Neural cell (in vitro differentiated cells): Measurements from ENCODE around the gene RAB3B. TPM values are rescaled to one million over a fixed set of nuclear protein-coding genes. Genes with fewer than 3 reads are reported as not detected.
A peak's percentile ranks its signal among the peaks of the same experiment; 100 is the strongest.

Source experiments
- H2AFZ ChIP-seq: fragments of 200-600, 300-800 bp; sonication (generic), shearing (Covaris generic); 2 replicates; pipeline ENCODE4 v1.6.0; 2014; ENCODE audit warnings: low read depth, mild to moderate bottlenecking, antibody characterized with exemption, low read length, moderate library complexity
- H3F3A ChIP-seq: fragments of 200-600 bp; shearing (Covaris generic); 2 replicates; pipeline ENCODE4 v1.6.1; 2016; ENCODE audit warnings: mild to moderate bottlenecking, moderate library complexity, mixed read lengths, antibody characterized with exemption, low read length; ENCODE audit not compliant: insufficient read depth, poor library complexity, severe bottlenecking
- H3K27ac ChIP-seq: fragments of 200-600, 300-800 bp; sonication (generic), shearing (Covaris generic); 2 replicates; pipeline ENCODE4 v1.5.1; 2014; ENCODE audit warnings: mild to moderate bottlenecking, low read length, moderate library complexity
- H3K27me3 ChIP-seq: fragments of 300-800, 200-600 bp; sonication (generic), shearing (Covaris generic); 2 replicates; pipeline ENCODE4 v1.6.0; 2014; ENCODE audit warnings: mild to moderate bottlenecking, low read depth, low read length, moderate library complexity; ENCODE audit not compliant: insufficient read depth
- H3K36me3 ChIP-seq: fragments of 300-800, 200-600 bp; sonication (generic), shearing (Covaris generic); 2 replicates; pipeline ENCODE4 v1.5.1; 2014; ENCODE audit warnings: mild to moderate bottlenecking, antibody characterized with exemption, low read length, moderate library complexity; ENCODE audit not compliant: insufficient read depth
- H3K4me2 ChIP-seq: fragments of 300-800, 200-600 bp; sonication (generic), shearing (Covaris generic); 2 replicates; pipeline ENCODE4 v1.6.0; 2014; ENCODE audit warnings: mild to moderate bottlenecking, low read length
- H3K4me3 ChIP-seq: fragments of 300-800, 200-600 bp; sonication (generic), shearing (Covaris generic); 2 replicates; pipeline ENCODE4 v1.5.1; 2014; ENCODE audit warnings: mild to moderate bottlenecking, low read length, moderate library complexity
- H3K79me2 ChIP-seq: fragments of 200-600 bp; shearing (Covaris generic); replicated peaks from 2 replicates; pipeline ENCODE4 v1.6.0; 2014; ENCODE audit warnings: mild to moderate bottlenecking, low read length, moderate library complexity; ENCODE audit not compliant: insufficient read depth
- H3K9ac ChIP-seq: fragments of 300-800, 200-600 bp; sonication (generic), shearing (Covaris generic); 2 replicates; pipeline ENCODE4 v1.6.1; 2016; ENCODE audit warnings: mild to moderate bottlenecking, low read length, mixed read lengths
- H3K9me2 ChIP-seq: fragments of 200-600 bp; shearing (Covaris generic); 2 replicates; pipeline ENCODE4 v1.6.1; 2016; ENCODE audit warnings: mild to moderate bottlenecking, low read length, mixed read lengths; ENCODE audit not compliant: insufficient read depth
- H3K9me3 ChIP-seq: fragments of 200-600, 300-800 bp; sonication (generic), shearing (Covaris generic); 2 replicates; pipeline ENCODE4 v1.6.1; 2016; ENCODE audit warnings: mild to moderate bottlenecking, mixed run types, low read length, moderate library complexity, mixed read lengths
- H4K20me1 ChIP-seq: fragments of 200-600 bp; shearing (Covaris generic); 2 replicates; pipeline ENCODE4 v1.6.1; 2016; ENCODE audit warnings: mild to moderate bottlenecking, mixed run types; ENCODE audit not compliant: insufficient read depth
- CTCF ChIP-seq: fragments of 450-650 bp; IDR thresholded peaks from 2 replicates; pipeline ENCODE4 v1.5.1; 2014; ENCODE audit warnings: antibody characterized with exemption, mild to moderate bottlenecking, moderate library complexity; ENCODE audit not compliant: poor library complexity, severe bottlenecking
- EP300 ChIP-seq: fragments of 450-650 bp; conservative IDR thresholded peaks from 2 replicates; pipeline ENCODE4 v1.6.1; 2014; ENCODE audit warnings: antibody characterized with exemption, mild to moderate bottlenecking, moderate library complexity; ENCODE audit not compliant: poor library complexity, severe bottlenecking
- EZH2 ChIP-seq: fragments of 200-600, 300-800 bp; shearing (Covaris generic), sonication (generic); IDR thresholded peaks from 2 replicates; pipeline ENCODE4 v1.6.1; 2014; ENCODE audit warnings: antibody characterized with exemption, low read length, borderline replicate concordance, mild to moderate bottlenecking; ENCODE audit not compliant: insufficient read depth, poor library complexity, severe bottlenecking
- MXI1 ChIP-seq: fragments of 450-650 bp; conservative IDR thresholded peaks from 2 replicates; pipeline ENCODE4 v1.6.1; 2014; ENCODE audit warnings: antibody characterized with exemption, mild to moderate bottlenecking; ENCODE audit not compliant: poor library complexity, severe bottlenecking
- POLR2AphosphoS5 ChIP-seq: IDR thresholded peaks from 2 replicates; pipeline ENCODE4 v1.6.1; 2012
- RAD21 ChIP-seq: fragments of 450-650 bp; conservative IDR thresholded peaks from 2 replicates; pipeline ENCODE4 v1.6.1; 2014; ENCODE audit warnings: antibody characterized with exemption, mild to moderate bottlenecking, moderate library complexity
- REST ChIP-seq: IDR thresholded peaks from 2 replicates; pipeline ENCODE4 v1.6.1; 2012; ENCODE audit warnings: borderline replicate concordance
- SMC3 ChIP-seq: fragments of 450-650 bp; conservative IDR thresholded peaks from 2 replicates; pipeline ENCODE4 v1.6.1; 2014; ENCODE audit warnings: antibody characterized with exemption, mild to moderate bottlenecking, moderate library complexity; ENCODE audit not compliant: poor library complexity
- TAF1 ChIP-seq: IDR thresholded peaks from 2 replicates; pipeline ENCODE4 v1.6.1; 2012; ENCODE audit warnings: low read depth
- polyA plus RNA-seq: library from polyadenylated mRNA; depleted of rRNA; stranded (reverse); fragments of >200 nt; gene quantifications from 2 replicates; pipeline ENCODE4 v1.2.3, GENCODE V29; 2014

Gene RAB3B
- polyA plus RNA-seq, 1 donor from 2014 or later = 15.0 TPM

GRCh38 chr1:51915951-51916350 lies 74.5 kb downstream of the RAB3B start:
- Histone ChIP-seq H2AFZ (no peak overlapping the region), H3K4me2 (no peak overlapping the region), H3F3A (no peaks in the 10 kb centered on the region), H3K27me3 (no peaks in the 10 kb centered on the region), H3K9me3 (no peaks in the 10 kb centered on the region), H3K9ac (no peak overlapping the region), H4K20me1 (no peaks in the 10 kb centered on the region), H3K4me3 (no peak overlapping the region), H3K36me3 (no peaks in the 10 kb centered on the region), H3K9me2 (no peaks in the 10 kb centered on the region), H3K27ac (peak overlapping the region; percentile 6), H3K79me2 (no peaks in the 10 kb centered on the region)
- TF ChIP-seq REST = no peak
- TF ChIP-seq EZH2 = no peak
- no peak for TF ChIP-seq RAD21
- TF ChIP-seq TAF1 = no peak
- no peak for TF ChIP-seq SMC3
- TF ChIP-seq POLR2AphosphoS5 = peak; percentile 34
- TF ChIP-seq MXI1 = no peak

GRCh38 chr1:51912881-51913280 lies 77.6 kb downstream of the RAB3B start:
- Histone ChIP-seq H4K20me1 (no peaks in the 10 kb centered on the region), H3K27me3 (no peaks in the 10 kb centered on the region), H3K9ac (no peak overlapping the region), H3K4me3 (no peak overlapping the region), H3K4me2 (no peak overlapping the region), H3K27ac (no peak overlapping the region), H2AFZ (no peak overlapping the region), H3K36me3 (no peaks in the 10 kb centered on the region), H3K79me2 (no peaks in the 10 kb centered on the region), H3K9me3 (no peaks in the 10 kb centered on the region), H3F3A (no peaks in the 10 kb centered on the region), H3K9me2 (no peaks in the 10 kb centered on the region)
- TF ChIP-seq MXI1 (no peak), RAD21 (no peak), POLR2AphosphoS5 (no peak), REST (no peak), TAF1 (no peak), EP300 (no peak), EZH2 (no peak), SMC3 (no peak), CTCF (no peak)
